SJSA1 (cell line): Measurements from ENCODE around the gene PPP1R3G. TPM values are rescaled to one million over a fixed set of nuclear protein-coding genes. Genes with fewer than 3 reads are reported as not detected.

ENCODE experiments used
- DNase-seq, 2 experiments: peaks; one replicate each; pipeline ENCODE4 v3.0.0-alpha.2; 2015 to 2020; ENCODE audit warnings: low spot score in 2 of 2, low read depth in 1 of 2
- H3K27ac ChIP-seq: fragments of 250-450 bp; sonication (Bioruptor Pico); 2 replicates; pipeline ENCODE4 v1.5.1; 2020; ENCODE audit warnings: mild to moderate bottlenecking, moderate library complexity
- H3K27me3 ChIP-seq: fragments of 250-450 bp; sonication (Bioruptor Pico); replicated peaks from 2 replicates; pipeline ENCODE4 v1.5.1; 2020; ENCODE audit warnings: mild to moderate bottlenecking, moderate library complexity
- H3K36me3 ChIP-seq: fragments of 250-450 bp; sonication (Bioruptor Pico); 2 replicates; pipeline ENCODE4 v1.5.1; 2020; ENCODE audit warnings: mild to moderate bottlenecking
- H3K4me1 ChIP-seq: fragments of 250-450 bp; sonication (Bioruptor Pico); replicated peaks from 2 replicates; pipeline ENCODE4 v1.6.1; 2021; ENCODE audit warnings: mild to moderate bottlenecking
- H3K4me3 ChIP-seq: fragments of 250-450 bp; sonication (Bioruptor Pico); 2 replicates; pipeline ENCODE4 v1.5.1; 2020; ENCODE audit warnings: mild to moderate bottlenecking
- H3K9me3 ChIP-seq: fragments of 250-450 bp; sonication (Bioruptor Pico); replicated peaks from 2 replicates; pipeline ENCODE4 v1.5.1; 2020; ENCODE audit warnings: mild to moderate bottlenecking
- total RNA-seq: library from RNA; depleted of rRNA; stranded (reverse); fragments of >200 nt; shearing (Covaris generic); gene quantifications from 2 replicates; pipeline ENCODE4 v1.2.3, GENCODE V29; 2014

PPP1R3G gene
- total RNA-seq, 1 experiment from 2014 or later, result 0.32 TPM

DNA sequence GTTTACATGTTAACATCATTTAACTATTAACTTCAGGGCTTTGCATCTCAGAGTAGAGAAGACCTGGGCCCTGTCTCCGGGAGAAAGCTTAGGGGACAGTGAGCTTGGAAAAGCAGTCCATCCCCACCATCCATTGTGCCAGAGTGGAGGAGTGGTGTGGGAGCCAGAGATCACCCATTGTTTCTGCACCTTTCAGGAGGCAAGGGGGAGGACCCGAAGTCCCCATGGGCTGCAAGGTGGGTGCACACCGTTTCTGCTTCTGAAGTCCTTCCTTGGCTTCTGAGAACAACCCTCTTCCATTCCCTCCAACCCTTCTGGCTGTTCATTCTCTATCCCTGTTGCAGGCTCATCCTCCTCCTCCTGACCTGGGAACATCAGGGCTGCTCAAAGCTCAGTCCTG is 4.0 kb upstream of the PPP1R3G start:
- Histone ChIP-seq H3K27me3 (peaks cover 21% of the 10 kb centered on the region), H3K27ac (no peak overlapping the region), H3K36me3 (no peaks in the 10 kb centered on the region), H3K4me3 (no peak overlapping the region), H3K9me3 (no peaks in the 10 kb centered on the region), H3K4me1 (peaks cover 38% of the 10 kb centered on the region)
- DNase-seq, result no peak

- Histone ChIP-seq H3K9me3 (no peaks in the 10 kb centered on the region), H3K36me3 (no peaks in the 10 kb centered on the region), H3K4me1 (peaks cover 39% of the 10 kb centered on the region), H3K4me3 (no peak overlapping the region), H3K27me3 (peaks cover 23% of the 10 kb centered on the region), H3K27ac (no peak overlapping the region)
- no peak for DNase-seq
Observed at GRCh38 chr6:5081955-5082354, 3.2 kb upstream of the PPP1R3G start.

DNA sequence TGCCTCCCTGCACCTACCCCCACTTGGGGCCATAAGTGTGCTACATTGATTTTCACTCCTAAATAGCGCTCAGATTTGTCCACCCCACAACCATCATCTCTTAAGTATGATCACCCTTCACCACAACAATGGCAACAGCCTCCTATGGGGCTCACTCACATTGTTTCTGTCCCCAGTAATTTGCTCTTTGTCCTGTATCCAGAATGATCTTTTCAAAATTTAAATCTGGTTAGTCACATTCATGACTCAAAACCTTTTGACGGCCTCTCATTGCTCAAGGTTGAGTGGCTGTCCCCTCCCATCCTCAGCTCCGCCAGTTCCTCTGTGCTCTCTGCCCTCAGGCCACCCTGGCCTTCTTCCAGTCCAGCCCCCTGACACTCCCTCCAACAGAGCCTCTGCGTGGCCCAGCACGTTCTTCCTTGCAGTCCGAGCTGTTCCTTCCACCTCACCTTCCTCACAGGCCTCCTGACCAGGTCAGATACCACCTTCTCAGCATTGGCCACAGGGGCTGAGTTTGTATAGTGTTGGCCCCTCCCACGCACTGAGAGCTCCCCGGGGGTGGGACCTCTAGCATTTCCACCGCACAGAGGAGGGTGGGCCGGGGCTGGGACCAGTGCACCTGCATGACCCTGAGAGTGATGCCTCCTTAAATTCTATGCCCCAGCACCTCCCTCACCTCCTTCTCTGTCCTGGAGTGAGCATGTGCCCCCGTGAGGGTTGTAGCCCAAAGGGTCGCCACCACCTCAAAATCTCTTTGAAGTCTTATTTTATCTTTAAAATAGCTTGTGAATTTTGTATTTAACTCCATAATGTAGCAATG is 2.4 kb upstream of the PPP1R3G start:
- Histone ChIP-seq H3K27ac (no peak overlapping the region), H3K9me3 (no peaks in the 10 kb centered on the region), H3K4me3 (no peak overlapping the region), H3K36me3 (no peaks in the 10 kb centered on the region), H3K27me3 (peaks cover 26% of the 10 kb centered on the region), H3K4me1 (peaks cover 39% of the 10 kb centered on the region)
- DNase-seq, result peak; percentile 77 to 87

GRCh38 chr6:5083307-5083583 is 1.9 kb upstream of the PPP1R3G start:
- peaks cover 26% of the 10 kb centered on the region for H3K27me3 ChIP-seq
- no peak overlapping the region for H3K27ac ChIP-seq
- DNase-seq, result no peak
- peaks cover 39% of the 10 kb centered on the region for H3K4me1 ChIP-seq
- H3K4me3 ChIP-seq, result no peak overlapping the region
- H3K9me3 ChIP-seq, result no peaks in the 10 kb centered on the region
- no peaks in the 10 kb centered on the region for H3K36me3 ChIP-seq

DNA sequence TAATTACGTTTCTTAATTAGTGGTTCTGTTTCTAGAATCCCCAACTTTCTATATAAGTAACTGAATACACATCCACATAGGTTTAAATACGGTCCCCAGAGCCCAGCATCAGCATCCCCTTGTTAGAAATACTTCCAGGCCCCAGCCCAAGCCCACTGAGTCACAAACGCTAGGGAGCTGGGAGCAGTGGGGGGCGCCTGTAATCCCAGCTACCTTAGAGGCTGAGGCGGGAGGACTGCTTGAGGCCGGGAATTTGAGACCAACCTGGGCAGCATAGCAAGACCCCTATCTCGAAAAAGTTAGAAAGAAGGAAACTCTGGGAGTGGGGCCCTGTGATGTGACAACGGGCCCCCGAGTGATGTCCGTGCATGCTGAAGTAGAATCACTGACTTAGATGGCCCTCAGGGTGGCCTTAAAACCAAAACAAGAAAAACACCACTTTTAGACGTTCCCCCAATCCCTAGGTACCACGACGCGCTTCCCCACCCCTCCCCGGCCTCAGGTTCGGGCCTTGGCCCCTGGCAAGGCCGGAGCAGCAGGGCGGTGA is 1.3 kb upstream of the PPP1R3G start:
- H3K27me3 ChIP-seq, result peaks cover 29% of the 10 kb centered on the region
- no peaks in the 10 kb centered on the region for H3K36me3 ChIP-seq
- no peak for DNase-seq
- H3K4me3 ChIP-seq, result peak overlapping the region; percentile 38
- H3K4me1 ChIP-seq, result peaks cover 39% of the 10 kb centered on the region
- H3K9me3 ChIP-seq, result no peaks in the 10 kb centered on the region
- H3K27ac ChIP-seq, result no peak overlapping the region

- peaks cover 34% of the 10 kb centered on the region for H3K27me3 ChIP-seq
- peak overlapping the region; percentile 38 for H3K4me3 ChIP-seq
- peaks cover 39% of the 10 kb centered on the region for H3K4me1 ChIP-seq
- H3K36me3 ChIP-seq, result no peaks in the 10 kb centered on the region
- no peak overlapping the region for H3K27ac ChIP-seq
- no peak for DNase-seq
- no peaks in the 10 kb centered on the region for H3K9me3 ChIP-seq
Observed at GRCh38 chr6:5084360-5084780, 771 bp upstream of the PPP1R3G start.

DNA sequence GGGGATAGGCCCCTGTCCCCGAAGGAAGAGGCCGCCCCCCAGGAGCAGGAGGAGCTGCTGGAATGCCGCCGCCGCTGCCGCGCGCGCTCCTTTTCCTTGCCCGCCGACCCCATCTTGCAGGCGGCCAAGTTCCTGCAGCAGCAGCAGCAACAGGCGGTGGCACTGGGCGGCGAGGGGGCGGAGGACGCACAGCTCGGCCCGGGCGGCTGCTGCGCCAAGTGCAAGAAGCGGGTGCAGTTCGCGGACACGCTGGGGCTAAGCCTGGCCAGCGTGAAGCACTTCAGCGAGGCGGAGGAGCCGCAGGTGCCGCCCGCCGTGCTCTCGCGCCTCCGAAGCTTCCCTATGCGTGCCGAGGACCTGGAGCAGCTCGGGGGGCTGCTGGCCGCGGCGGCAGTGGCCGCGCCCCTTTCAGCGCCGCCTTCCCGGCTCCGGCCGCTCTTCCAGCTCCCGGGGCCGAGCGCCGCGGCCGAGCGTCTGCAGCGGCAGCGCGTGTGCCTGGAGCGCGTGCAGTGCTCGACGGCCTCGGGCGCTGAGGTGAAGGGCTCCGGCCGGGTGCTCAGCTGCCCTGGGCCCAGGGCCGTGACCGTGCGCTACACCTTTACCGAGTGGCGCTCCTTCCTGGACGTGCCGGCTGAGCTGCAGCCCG is 630 bp downstream of the PPP1R3G start:
- Histone ChIP-seq H3K4me3 (peak overlapping the region; percentile 38), H3K27ac (no peak overlapping the region), H3K36me3 (no peaks in the 10 kb centered on the region), H3K27me3 (peaks cover 45% of the 10 kb centered on the region), H3K9me3 (no peaks in the 10 kb centered on the region), H3K4me1 (peaks cover 39% of the 10 kb centered on the region)
- peak in 1 of 2 experiments; percentile 55 for DNase-seq

GRCh38 chr6:5086294-5086890 is 1.3 kb downstream of the PPP1R3G start:
- H3K4me1 ChIP-seq, result peaks cover 39% of the 10 kb centered on the region
- no peak overlapping the region for H3K27ac ChIP-seq
- no peak for DNase-seq
- H3K36me3 ChIP-seq, result no peaks in the 10 kb centered on the region
- H3K9me3 ChIP-seq, result no peaks in the 10 kb centered on the region
- peaks cover 52% of the 10 kb centered on the region for H3K27me3 ChIP-seq
- H3K4me3 ChIP-seq, result peak overlapping the region; percentile 38; the same call in 1 of the 2 replicates

- Histone ChIP-seq H3K27ac (no peak overlapping the region), H3K36me3 (no peaks in the 10 kb centered on the region), H3K4me1 (peaks cover 31% of the 10 kb centered on the region), H3K27me3 (peaks cover 59% of the 10 kb centered on the region), H3K9me3 (no peaks in the 10 kb centered on the region), H3K4me3 (no peak overlapping the region)
- DNase-seq, result no peak
Observed at GRCh38 chr6:5087389-5087788, 2.2 kb downstream of the PPP1R3G start.

GRCh38 chr6:5088780-5089179 is 3.6 kb downstream of the PPP1R3G start:
- Histone ChIP-seq H3K4me3 (no peak overlapping the region), H3K27me3 (peaks cover 68% of the 10 kb centered on the region), H3K9me3 (no peaks in the 10 kb centered on the region), H3K36me3 (no peaks in the 10 kb centered on the region), H3K27ac (no peak overlapping the region), H3K4me1 (peaks cover 23% of the 10 kb centered on the region)
- no peak for DNase-seq

GRCh38 chr6:5089481-5090438 is 4.6 kb downstream of the PPP1R3G start:
- Histone ChIP-seq H3K9me3 (no peaks in the 10 kb centered on the region), H3K4me1 (peaks cover 24% of the 10 kb centered on the region), H3K27me3 (peaks cover 59% of the 10 kb centered on the region), H3K4me3 (no peak overlapping the region), H3K27ac (no peak overlapping the region), H3K36me3 (no peaks in the 10 kb centered on the region)
- DNase-seq, result no peak

- H3K4me1 ChIP-seq, result peaks cover 24% of the 10 kb centered on the region
- no peak for DNase-seq
- no peak overlapping the region for H3K27ac ChIP-seq
- no peaks in the 10 kb centered on the region for H3K9me3 ChIP-seq
- no peak overlapping the region for H3K4me3 ChIP-seq
- peaks cover 54% of the 10 kb centered on the region for H3K27me3 ChIP-seq
- H3K36me3 ChIP-seq, result no peaks in the 10 kb centered on the region
Observed at GRCh38 chr6:5090603-5091002, 5.5 kb downstream of the PPP1R3G start.
